Common myeloid progenitor, CD34-positive (primary cell): Measurements from ENCODE around the gene ALG8.
"Not testable (repeated sequence)": the region's sequence is repeated elsewhere in the genome, so short reads cannot be mapped to it uniquely, and the experiment has no call there.

Source experiments
- CTCF ChIA-PET: fragments of 350-600 bp; sonication (Branson Sonifier 250); formaldehyde crosslinking; loops from one replicate; lab custom pipeline; 2021; ENCODE audit warnings: antibody characterized with exemption; lab: Charles Lee
- POLR2A ChIA-PET: fragments of 350-600 bp; sonication (Branson Sonifier 250); formaldehyde crosslinking; loops from one replicate; lab custom pipeline; 2021; ENCODE audit warnings: antibody characterized with exemption; lab: Charles Lee
- DNase-seq, 3 donors: peaks; one replicate each; pipeline versions ENCODE4 v3.0.0 to v3.0.0-alpha.2; 2013
- H3K27ac ChIP-seq, 2 experiments: 1 replicate in 1 of 2; 2 replicates in 1 of 2; pipeline ENCODE4 v1.7.0; 2013; ENCODE audit warnings: inconsistent platforms in 2 of 2, low read length in 2 of 2, mild to moderate bottlenecking in 2 of 2, low read depth in 1 of 2, moderate library complexity in 1 of 2; ENCODE audit not compliant: severe bottlenecking in 2 of 2, insufficient read depth in 1 of 2, poor library complexity in 1 of 2
- H3K27me3 ChIP-seq, 5 experiments: replicated peaks in 2 of 5; 1 replicate in 3 of 5; 2 replicates in 2 of 5; pipeline versions ENCODE4 v1.6.1 to v1.7.0; 2013; ENCODE audit warnings: low read length in 4 of 5, mild to moderate bottlenecking in 2 of 5, moderate library complexity in 2 of 5, inconsistent platforms in 1 of 5; ENCODE audit not compliant: insufficient read depth in 5 of 5, control insufficient read depth in 4 of 5
- H3K36me3 ChIP-seq, 4 experiments: 1 replicate in 2 of 4; 2 replicates in 2 of 4; pipeline versions ENCODE4 v1.6.1 to v1.7.0; 2013; ENCODE audit warnings: low read length in 3 of 4, control low read depth in 1 of 4, mild to moderate bottlenecking in 1 of 4; ENCODE audit not compliant: control insufficient read depth in 4 of 4, insufficient read depth in 4 of 4
- H3K4me1 ChIP-seq, 4 experiments: 1 replicate in 3 of 4; 2 replicates in 1 of 4; pipeline versions ENCODE4 v1.6.1 to v1.7.1; 2013; ENCODE audit warnings: low read length in 3 of 4, mild to moderate bottlenecking in 3 of 4, control low read depth in 1 of 4, inconsistent platforms in 1 of 4, moderate library complexity in 1 of 4; ENCODE audit not compliant: control insufficient read depth in 4 of 4, insufficient read depth in 4 of 4; ENCODE audit errors: control extremely low read depth in 1 of 4
- H3K4me3 ChIP-seq, 7 experiments: 1 replicate in 4 of 7; 2 replicates in 3 of 7; pipeline versions ENCODE4 v1.5.1 to v1.7.0; 2013; ENCODE audit warnings: mild to moderate bottlenecking in 7 of 7, low read length in 6 of 7, moderate library complexity in 6 of 7, inconsistent platforms in 2 of 7, low read depth in 2 of 7, control low read depth in 1 of 7; ENCODE audit not compliant: insufficient read depth in 4 of 7, control insufficient read depth in 1 of 7; ENCODE audit errors: extremely low read depth in 1 of 7
- H3K9me3 ChIP-seq, 5 experiments: 1 replicate in 4 of 5; 2 replicates in 1 of 5; pipeline versions ENCODE4 v1.6.1 to v1.7.1; 2013; ENCODE audit warnings: low read length in 4 of 5, mild to moderate bottlenecking in 2 of 5, inconsistent platforms in 1 of 5, low read depth in 1 of 5, moderate library complexity in 1 of 5; ENCODE audit not compliant: control insufficient read depth in 4 of 5, insufficient read depth in 2 of 5; ENCODE audit errors: control extremely low read depth in 1 of 5
- WGBS: methylation state at CpG from one replicate; pipeline ENCODE4 v1.1.5; 2013; ENCODE audit not compliant: insufficient coverage; 5-methylcytosine and 5-hydroxymethylcytosine counted together

Gene ALG8

GRCh38 chr11:78059749-78060328, 79.6 kb downstream of the ALG8 start:
- H3K27ac ChIP-seq, H3K27me3 ChIP-seq, DNase-seq, CTCF ChIA-PET, H3K4me1 ChIP-seq, H3K4me3 ChIP-seq, H3K9me3 ChIP-seq, H3K36me3 ChIP-seq, POLR2A ChIA-PET: not testable (repeated sequence)
- WGBS, result 100% methylated on average over 3 of the region's 9 CpGs

- DNase-seq, result no peak
- Histone ChIP-seq H3K4me3 (no peak overlapping the region), H3K9me3 (no peaks in the 10 kb centered on the region), H3K27me3 (no peaks in the 10 kb centered on the region), H3K4me1 (peaks cover 0 to 4% (median 0%) of the 10 kb centered on the region in 4 experiments), H3K36me3 (no peaks in the 10 kb centered on the region), H3K27ac (no peak overlapping the region)
- POLR2A ChIA-PET, result no interaction called here
- CTCF ChIA-PET, result interaction anchor here (0.8 kb wide), 1 partner anchor 13 kb away, joined by 3 read pairs; no protein-coding TSS in a partner anchor
- WGBS, result 89% methylated on average over 9 of the region's 10 CpGs
Measured at GRCh38 chr11:78057462-78058055, 81.9 kb downstream of the ALG8 start.

GRCh38 chr11:78056093-78056492, 83.3 kb downstream of the ALG8 start:
- ChIA-PET POLR2A (no interaction called here), CTCF (interaction anchor here (3.3 kb wide), 1 partner anchor 10 kb away, joined by 15 read pairs; no protein-coding TSS in a partner anchor)
- no peak overlapping the region for H3K4me3 ChIP-seq
- no peak for DNase-seq
- H3K27ac ChIP-seq, result no peak overlapping the region
- no peaks in the 10 kb centered on the region for H3K36me3 ChIP-seq
- H3K4me1 ChIP-seq, result peaks cover 0 to 7% (median 2%) of the 10 kb centered on the region in 4 experiments
- H3K27me3 ChIP-seq, result no peaks in the 10 kb centered on the region
- WGBS, result 92% methylated on average over 2 of the region's 3 CpGs
- no peaks in the 10 kb centered on the region for H3K9me3 ChIP-seq

GRCh38 chr11:78054971-78055370, 84.5 kb downstream of the ALG8 start:
- CTCF ChIA-PET, result interaction anchor here (3.3 kb wide), 1 partner anchor 9 kb away, joined by 15 read pairs; no protein-coding TSS in a partner anchor
- no peaks in the 10 kb centered on the region for H3K27me3 ChIP-seq
- 95% methylated on average over 4 of the region's 4 CpGs for WGBS
- peaks cover 0 to 14% (median 4%) of the 10 kb centered on the region in 4 experiments for H3K4me1 ChIP-seq
- POLR2A ChIA-PET, result no interaction called here
- H3K27ac ChIP-seq, result no peak overlapping the region
- no peaks in the 10 kb centered on the region for H3K36me3 ChIP-seq
- no peak overlapping the region for H3K4me3 ChIP-seq
- no peak for DNase-seq
- no peaks in the 10 kb centered on the region for H3K9me3 ChIP-seq

GRCh38 chr11:78050964-78051831, 88.2 kb downstream of the ALG8 start:
- 74% methylated on average over 4 of the region's 6 CpGs for WGBS
- Histone ChIP-seq H3K9me3 (no peaks in the 10 kb centered on the region), H3K4me1 (peaks cover 0 to 17% (median 6%) of the 10 kb centered on the region in 4 experiments), H3K36me3 (no peaks in the 10 kb centered on the region), H3K27ac (peak overlapping the region in 1 of 2 experiments; percentile 64), H3K27me3 (no peaks in the 10 kb centered on the region), H3K4me3 (no peak overlapping the region)
- peak in 1 of 3 donors; percentile 25 for DNase-seq
- ChIA-PET POLR2A (interaction anchor here (0.6 to 0.7 kb wide), 2 partner anchors 9 to 48 kb away, joined by 3 to 8 read pairs; no protein-coding TSS in a partner anchor), CTCF (interaction anchor here (0.6 to 0.7 kb wide), 2 partner anchors 11 to 193 kb away, joined by 3 to 4 read pairs; no protein-coding TSS in a partner anchor)
